Measurements from ENCODE around the gene NCR3LG1. TPM values are rescaled to one million over a fixed set of nuclear protein-coding genes. Genes with fewer than 3 reads are reported as not detected.

NCR3LG1 gene
- total RNA-seq, 2 experiments from 2014 or later = 7.7 to 23.0 TPM

DNA sequence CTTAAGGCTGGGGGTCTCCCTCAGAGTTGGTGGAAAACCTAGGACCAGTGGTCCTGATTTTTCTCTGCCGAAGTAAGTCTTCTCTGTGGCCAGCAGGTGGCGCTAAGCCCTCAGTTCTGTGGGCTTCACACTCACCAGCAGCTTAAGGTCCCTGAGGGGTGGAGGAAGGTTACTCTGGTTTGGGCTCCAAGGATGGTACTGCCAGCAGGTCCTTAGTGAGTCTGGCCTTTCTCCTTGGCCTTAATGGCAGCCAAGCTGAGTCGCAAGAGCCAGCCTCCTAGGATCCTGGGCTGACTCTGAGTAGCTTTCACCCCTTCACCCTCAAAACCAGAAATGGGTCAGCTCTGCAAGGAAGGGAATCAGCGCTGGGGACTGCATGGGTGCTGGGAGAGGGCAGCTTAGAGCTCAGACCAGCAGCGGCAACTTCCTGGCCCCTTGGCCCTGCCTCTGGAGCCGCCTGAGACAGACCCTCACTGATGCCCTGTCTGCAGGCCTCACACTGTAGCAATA is 32.5 kb downstream of the NCR3LG1 start:
- intact Hi-C loops (cut with micrococcal nuclease; ENCODE audit: unreplicated experiment) = loop anchor here (1.0 kb wide), 3 partner anchors 120 to 154 kb away; no protein-coding TSS in a partner anchor
- Histone ChIP-seq H3K36me3 (ENCODE audit: insufficient read depth, low read length) (peaks cover 4% of the 10 kb centered on the region), H3K9me2 (ENCODE audit: insufficient read depth, low read length) (no peaks in the 10 kb centered on the region), H3K4me1 (ENCODE audit: insufficient read depth, low read length, poor library complexity, severe bottlenecking) (peaks cover 11% of the 10 kb centered on the region), H3K27ac (ENCODE audit: low read depth, low read length, poor library complexity, severe bottlenecking) (no peak overlapping the region), H3K4me3 (ENCODE audit: low read depth, low read length, poor library complexity, severe bottlenecking) (no peak overlapping the region), H3K4me2 (ENCODE audit: low read length) (no peak overlapping the region), H3K79me2 (ENCODE audit: insufficient read depth, low read depth, low read length) (no peaks in the 10 kb centered on the region), H2AFZ (ENCODE audit: low read length) (no peak overlapping the region), H4K20me1 (ENCODE audit: insufficient read depth, low read length) (0 out of 2 replicates have a peak, but pooled peaks cover 5% of the 10 kb centered on the region), H3K9me3 (ENCODE audit: low read length) (peaks cover 1% of the 10 kb centered on the region; the same call in 1 of the 2 replicates)
- ChIA-PET CTCF (ENCODE audit: unreplicated experiment) (interaction anchor here (0.5 to 3.0 kb wide), 8 partner anchors 20 to 144 kb away, joined by 3 to 14 read pairs (median 4); no protein-coding TSS in a partner anchor), POLR2A (interaction anchor here (1.1 kb wide), 1 partner anchor 17 kb away, joined by 3 read pairs; no protein-coding TSS in a partner anchor)
- TF ChIP-seq CTCF (conservative IDR thresholded peaks at IDR 0.05; ENCODE audit: low read length) = peak; percentile 91
- no peak for TF ChIP-seq EZH2phosphoT487 (IDR thresholded peaks at IDR 0.05; ENCODE audit: borderline replicate concordance, low read depth, low read length)
- DNase-seq (ENCODE audit: low spot score) = peak; percentile 91
- BruUV-seq (replicated peaks) = no TSS peak

DNA sequence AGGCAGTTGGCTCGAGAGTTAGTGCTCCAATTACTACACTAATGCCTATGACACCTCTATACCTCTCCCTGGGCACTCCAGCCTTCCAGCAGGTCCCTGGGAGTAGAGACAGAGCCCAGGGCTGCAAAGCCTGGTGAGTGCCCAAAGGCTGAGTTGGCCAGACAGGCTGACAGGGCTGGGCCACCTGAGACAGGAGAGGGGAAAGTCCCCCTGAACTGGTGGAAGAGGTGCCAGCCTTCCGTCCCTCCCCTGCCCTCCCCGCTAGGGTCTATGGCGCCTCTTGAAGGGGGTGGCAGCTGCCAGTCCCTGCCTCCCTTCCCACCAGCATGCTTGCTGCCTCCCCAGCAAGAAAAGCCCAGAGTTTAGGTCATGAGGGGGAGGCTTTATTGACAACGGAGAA is 33.9 kb downstream of the NCR3LG1 start:
- Histone ChIP-seq H3K27ac (ENCODE audit: low read depth, low read length, poor library complexity, severe bottlenecking) (no peak overlapping the region), H3K4me2 (ENCODE audit: low read length) (peak overlapping the region; percentile 47; the same call in 1 of the 2 replicates), H3K79me2 (ENCODE audit: insufficient read depth, low read depth, low read length) (no peaks in the 10 kb centered on the region), H3K4me1 (ENCODE audit: insufficient read depth, low read length, poor library complexity, severe bottlenecking) (peaks cover 22% of the 10 kb centered on the region), H4K20me1 (ENCODE audit: insufficient read depth, low read length) (0 out of 2 replicates have a peak, but pooled peaks cover 5% of the 10 kb centered on the region), H3K9me2 (ENCODE audit: insufficient read depth, low read length) (no peaks in the 10 kb centered on the region), H3K4me3 (ENCODE audit: low read depth, low read length, poor library complexity, severe bottlenecking) (no peak overlapping the region), H2AFZ (ENCODE audit: low read length) (no peak overlapping the region), H3K9me3 (ENCODE audit: low read length) (no peaks in the 10 kb centered on the region), H3K36me3 (ENCODE audit: insufficient read depth, low read length) (no peaks in the 10 kb centered on the region)
- ChIA-PET POLR2A (interaction anchor here (0.6 kb wide), 1 partner anchor 120 kb away, joined by 3 read pairs; no protein-coding TSS in a partner anchor), CTCF (ENCODE audit: unreplicated experiment) (interaction anchor here (1.4 to 3.0 kb wide), 2 partner anchors 118 to 142 kb away, joined by 6 to 14 read pairs; no protein-coding TSS in a partner anchor)
- DNase-seq (ENCODE audit: low spot score) = no peak
- no TSS peak for BruUV-seq (replicated peaks)
- TF ChIP-seq CTCF (conservative IDR thresholded peaks at IDR 0.05; ENCODE audit: low read length) (no peak), EZH2phosphoT487 (IDR thresholded peaks at IDR 0.05; ENCODE audit: borderline replicate concordance, low read depth, low read length) (no peak)
- intact Hi-C loops (cut with micrococcal nuclease; ENCODE audit: unreplicated experiment) = no loop called here

GRCh38 chr11:17385926-17386325 is 34.3 kb downstream of the NCR3LG1 start:
- H3K9me3 ChIP-seq (ENCODE audit: low read length) = no peaks in the 10 kb centered on the region
- ChIA-PET POLR2A (interaction anchor here (1.2 kb wide), 1 partner anchor 86 kb away, joined by 3 read pairs; no protein-coding TSS in a partner anchor), CTCF (ENCODE audit: unreplicated experiment) (interaction anchor here (1.4 kb wide), 1 partner anchor 142 kb away, joined by 6 read pairs; no protein-coding TSS in a partner anchor)
- H4K20me1 ChIP-seq (ENCODE audit: insufficient read depth, low read length) = 0 out of 2 replicates have a peak, but pooled peaks cover 5% of the 10 kb centered on the region
- H2AFZ ChIP-seq (ENCODE audit: low read length) = no peak overlapping the region
- no peaks in the 10 kb centered on the region for H3K36me3 ChIP-seq (ENCODE audit: insufficient read depth, low read length)
- H3K4me3 ChIP-seq (ENCODE audit: low read depth, low read length, poor library complexity, severe bottlenecking) = no peak overlapping the region
- peaks cover 26% of the 10 kb centered on the region for H3K4me1 ChIP-seq (ENCODE audit: insufficient read depth, low read length, poor library complexity, severe bottlenecking)
- H3K9me2 ChIP-seq (ENCODE audit: insufficient read depth, low read length) = no peaks in the 10 kb centered on the region
- intact Hi-C loops (cut with micrococcal nuclease; ENCODE audit: unreplicated experiment) = no loop called here
- H3K4me2 ChIP-seq (ENCODE audit: low read length) = peak overlapping the region; percentile 47; the same call in 1 of the 2 replicates
- TF ChIP-seq EZH2phosphoT487 (IDR thresholded peaks at IDR 0.05; ENCODE audit: borderline replicate concordance, low read depth, low read length) = no peak
- no peak for TF ChIP-seq CTCF (conservative IDR thresholded peaks at IDR 0.05; ENCODE audit: low read length)
- BruUV-seq (replicated peaks) = no TSS peak
- no peak for DNase-seq (ENCODE audit: low spot score)
- H3K27ac ChIP-seq (ENCODE audit: low read depth, low read length, poor library complexity, severe bottlenecking) = no peak overlapping the region
- H3K79me2 ChIP-seq (ENCODE audit: insufficient read depth, low read depth, low read length) = no peaks in the 10 kb centered on the region
